Liver (tissue), 3 donors: ENCODE data around the gene NRG3.

Experiments used
- ATF3 ChIP-seq: IDR thresholded peaks from 2 replicates; pipeline ENCODE4 v1.6.1; 2016; ENCODE audit warnings: antibody characterized with exemption
- EGR1 ChIP-seq, 2 donors: IDR thresholded peaks; 2 replicates each; pipeline ENCODE4 v1.6.1; 2016 to 2018; ENCODE audit warnings: antibody characterized with exemption in 2 of 2, low read depth in 2 of 2
- GABPA ChIP-seq, 2 donors: IDR thresholded peaks in 1 of 2; conservative IDR thresholded peaks in 1 of 2; 2 replicates each; pipeline ENCODE4 v1.6.1; 2016; ENCODE audit warnings: antibody characterized with exemption in 2 of 2, mild to moderate bottlenecking in 1 of 2, moderate library complexity in 1 of 2
- HNF4A ChIP-seq, 2 donors: conservative IDR thresholded peaks; 2 replicates each; pipeline ENCODE4 v1.6.1; 2016; ENCODE audit warnings: antibody characterized with exemption in 2 of 2, mild to moderate bottlenecking in 2 of 2
- MAX ChIP-seq: IDR thresholded peaks from 2 replicates; pipeline ENCODE4 v1.6.1; 2016; ENCODE audit warnings: antibody characterized with exemption
- RAD21 ChIP-seq, 2 donors: IDR thresholded peaks; 2 replicates each; pipeline ENCODE4 v1.6.1; 2016; ENCODE audit warnings: antibody characterized with exemption in 2 of 2, mild to moderate bottlenecking in 2 of 2
- REST ChIP-seq: IDR thresholded peaks from 2 replicates; pipeline ENCODE4 v1.6.1; 2016; ENCODE audit warnings: antibody characterized with exemption, mild to moderate bottlenecking
- SP1 ChIP-seq: IDR thresholded peaks from 2 replicates; pipeline ENCODE4 v1.6.1; 2018; ENCODE audit warnings: antibody characterized with exemption, mild to moderate bottlenecking
- TAF1 ChIP-seq: conservative IDR thresholded peaks from 2 replicates; pipeline ENCODE4 v1.6.1; 2016; ENCODE audit warnings: antibody characterized with exemption, mild to moderate bottlenecking
- YY1 ChIP-seq: IDR thresholded peaks from 2 replicates; pipeline ENCODE4 v1.6.1; 2016; ENCODE audit warnings: antibody characterized with exemption, mild to moderate bottlenecking
- TF ChIP-seq, protein P1 (sequence below): fragments of 150-350 bp; IDR thresholded peaks from 2 replicates; pipeline ENCODE4 v1.5.1; 2017; ENCODE audit warnings: improper control_type of control experiment, low read depth, low read length; ENCODE audit not compliant: missing input control
- donor health status: healthy.
- donor health status: healthy.

DNA sequence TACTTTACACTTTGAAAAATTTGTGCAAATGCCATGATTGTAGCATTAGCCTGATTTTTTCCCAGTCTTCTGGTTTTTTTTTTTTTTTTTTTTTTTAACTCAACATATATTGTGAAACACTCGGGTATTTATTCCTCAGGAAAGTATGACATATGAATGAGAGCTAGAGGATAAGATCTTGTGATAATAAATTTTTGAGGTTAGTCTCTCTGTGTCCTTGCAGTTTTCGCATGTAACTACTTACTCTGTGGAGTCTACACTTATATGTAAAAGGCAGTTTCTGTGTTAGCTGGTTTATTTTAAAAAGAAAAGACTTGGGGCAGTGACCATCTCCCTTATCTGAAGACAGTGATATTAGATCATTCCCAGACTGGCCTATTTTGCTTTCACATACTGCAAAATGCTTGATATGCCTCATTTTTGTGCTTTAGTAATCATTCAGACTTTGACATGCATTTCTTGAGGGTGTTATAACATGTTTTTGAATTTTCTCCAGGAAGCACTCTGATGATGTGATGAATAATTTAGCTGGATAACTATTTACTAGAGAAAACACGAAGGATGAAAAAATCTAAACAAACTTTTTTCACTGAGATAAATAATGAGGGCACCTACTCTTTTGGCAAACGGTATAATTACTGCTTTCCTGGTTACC is 371.0 kb downstream of the NRG3 start:
- TF ChIP-seq EGR1 (IDR thresholded peaks at IDR 0.05; ENCODE audit: low read depth in 2 of 2) (no peak), GABPA (IDR thresholded peaks at IDR 0.05 in 1 of 2, conservative IDR thresholded peaks at IDR 0.05 in 1 of 2) (no peak), SP1 (no peak), RAD21 (IDR thresholded peaks at IDR 0.05) (no peak), MAX (no peak), TAF1 (no peak), REST (no peak), HNF4A (conservative IDR thresholded peaks at IDR 0.05) (no peak), ATF3 (no peak), YY1 (no peak)
- TF ChIP-seq, protein P1, sequence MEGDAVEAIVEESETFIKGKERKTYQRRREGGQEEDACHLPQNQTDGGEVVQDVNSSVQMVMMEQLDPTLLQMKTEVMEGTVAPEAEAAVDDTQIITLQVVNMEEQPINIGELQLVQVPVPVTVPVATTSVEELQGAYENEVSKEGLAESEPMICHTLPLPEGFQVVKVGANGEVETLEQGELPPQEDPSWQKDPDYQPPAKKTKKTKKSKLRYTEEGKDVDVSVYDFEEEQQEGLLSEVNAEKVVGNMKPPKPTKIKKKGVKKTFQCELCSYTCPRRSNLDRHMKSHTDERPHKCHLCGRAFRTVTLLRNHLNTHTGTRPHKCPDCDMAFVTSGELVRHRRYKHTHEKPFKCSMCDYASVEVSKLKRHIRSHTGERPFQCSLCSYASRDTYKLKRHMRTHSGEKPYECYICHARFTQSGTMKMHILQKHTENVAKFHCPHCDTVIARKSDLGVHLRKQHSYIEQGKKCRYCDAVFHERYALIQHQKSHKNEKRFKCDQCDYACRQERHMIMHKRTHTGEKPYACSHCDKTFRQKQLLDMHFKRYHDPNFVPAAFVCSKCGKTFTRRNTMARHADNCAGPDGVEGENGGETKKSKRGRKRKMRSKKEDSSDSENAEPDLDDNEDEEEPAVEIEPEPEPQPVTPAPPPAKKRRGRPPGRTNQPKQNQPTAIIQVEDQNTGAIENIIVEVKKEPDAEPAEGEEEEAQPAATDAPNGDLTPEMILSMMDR = no peak
